WI38 (cell line): ENCODE results near the gene BAG5.

Experiments used
- H3K4me3 ChIP-seq: 2 replicates; pipeline ENCODE4 v1.5.1; 2011; ENCODE audit warnings: low read depth, mild to moderate bottlenecking, control low read depth, low read length
- TF ChIP-seq, protein P1 (sequence below): IDR thresholded peaks from 2 replicates; pipeline ENCODE4 v1.5.1; 2012; ENCODE audit warnings: low read depth, mild to moderate bottlenecking, control low read depth, low read length

BAG5 gene

DNA sequence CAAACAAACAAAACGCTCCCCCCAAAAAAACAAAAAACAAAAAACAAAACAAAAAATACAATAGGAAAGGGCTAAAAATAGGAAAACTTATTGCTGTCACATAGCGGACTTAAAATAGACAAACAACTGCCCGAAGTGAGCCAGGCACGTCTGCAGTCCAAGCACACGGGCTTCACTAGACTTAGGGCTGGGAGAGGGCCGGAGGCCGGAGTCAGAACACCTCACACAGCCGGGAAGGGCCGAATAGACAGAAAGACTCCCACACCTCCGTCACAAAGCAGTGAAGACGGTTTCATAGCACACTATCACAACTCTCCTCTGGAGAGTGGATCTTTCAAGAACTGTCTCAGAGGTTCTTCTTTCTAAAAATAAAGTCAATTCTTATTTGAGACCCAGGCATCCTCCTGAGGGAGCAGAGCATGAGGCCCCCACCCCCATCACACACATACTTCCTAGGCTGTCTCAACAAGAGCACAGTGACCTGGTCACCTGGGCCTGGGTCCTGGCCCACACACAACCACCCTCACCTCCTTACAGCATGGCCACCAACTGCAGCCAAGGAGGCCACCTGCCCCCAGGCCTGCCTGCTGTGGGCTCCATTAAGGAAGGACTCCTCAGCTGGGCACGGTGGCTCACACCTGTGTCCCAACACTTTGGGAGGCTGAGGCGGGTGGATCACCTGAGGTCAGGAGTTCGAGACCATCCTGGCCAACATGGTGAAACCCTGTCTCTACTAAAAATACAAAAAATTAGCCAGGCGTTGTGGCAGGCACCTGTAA lies 6.7 kb downstream of the BAG5 start:
- TF ChIP-seq, protein P1, sequence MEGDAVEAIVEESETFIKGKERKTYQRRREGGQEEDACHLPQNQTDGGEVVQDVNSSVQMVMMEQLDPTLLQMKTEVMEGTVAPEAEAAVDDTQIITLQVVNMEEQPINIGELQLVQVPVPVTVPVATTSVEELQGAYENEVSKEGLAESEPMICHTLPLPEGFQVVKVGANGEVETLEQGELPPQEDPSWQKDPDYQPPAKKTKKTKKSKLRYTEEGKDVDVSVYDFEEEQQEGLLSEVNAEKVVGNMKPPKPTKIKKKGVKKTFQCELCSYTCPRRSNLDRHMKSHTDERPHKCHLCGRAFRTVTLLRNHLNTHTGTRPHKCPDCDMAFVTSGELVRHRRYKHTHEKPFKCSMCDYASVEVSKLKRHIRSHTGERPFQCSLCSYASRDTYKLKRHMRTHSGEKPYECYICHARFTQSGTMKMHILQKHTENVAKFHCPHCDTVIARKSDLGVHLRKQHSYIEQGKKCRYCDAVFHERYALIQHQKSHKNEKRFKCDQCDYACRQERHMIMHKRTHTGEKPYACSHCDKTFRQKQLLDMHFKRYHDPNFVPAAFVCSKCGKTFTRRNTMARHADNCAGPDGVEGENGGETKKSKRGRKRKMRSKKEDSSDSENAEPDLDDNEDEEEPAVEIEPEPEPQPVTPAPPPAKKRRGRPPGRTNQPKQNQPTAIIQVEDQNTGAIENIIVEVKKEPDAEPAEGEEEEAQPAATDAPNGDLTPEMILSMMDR: no peak
- no peak overlapping the region for H3K4me3 ChIP-seq

DNA sequence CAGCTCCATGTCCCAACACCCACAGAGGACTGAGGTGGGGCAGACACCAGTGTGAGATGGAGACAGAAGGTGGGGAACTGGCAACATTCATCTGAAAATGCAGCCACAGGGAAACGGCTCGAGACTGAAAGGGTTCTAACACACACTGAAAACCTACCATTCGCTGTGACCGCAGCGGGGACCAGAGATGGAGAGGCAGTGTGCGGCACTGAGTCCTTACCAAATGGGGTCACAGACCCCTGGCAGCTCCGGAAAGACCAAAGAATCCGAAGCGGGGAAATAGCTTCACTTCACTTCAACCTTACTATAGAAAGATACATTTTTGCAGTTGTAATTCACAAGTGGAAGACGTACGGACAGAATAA lies 9.6 kb downstream of the BAG5 start:
- TF ChIP-seq, protein P1: no peak
- H3K4me3 ChIP-seq: no peak overlapping the region

DNA sequence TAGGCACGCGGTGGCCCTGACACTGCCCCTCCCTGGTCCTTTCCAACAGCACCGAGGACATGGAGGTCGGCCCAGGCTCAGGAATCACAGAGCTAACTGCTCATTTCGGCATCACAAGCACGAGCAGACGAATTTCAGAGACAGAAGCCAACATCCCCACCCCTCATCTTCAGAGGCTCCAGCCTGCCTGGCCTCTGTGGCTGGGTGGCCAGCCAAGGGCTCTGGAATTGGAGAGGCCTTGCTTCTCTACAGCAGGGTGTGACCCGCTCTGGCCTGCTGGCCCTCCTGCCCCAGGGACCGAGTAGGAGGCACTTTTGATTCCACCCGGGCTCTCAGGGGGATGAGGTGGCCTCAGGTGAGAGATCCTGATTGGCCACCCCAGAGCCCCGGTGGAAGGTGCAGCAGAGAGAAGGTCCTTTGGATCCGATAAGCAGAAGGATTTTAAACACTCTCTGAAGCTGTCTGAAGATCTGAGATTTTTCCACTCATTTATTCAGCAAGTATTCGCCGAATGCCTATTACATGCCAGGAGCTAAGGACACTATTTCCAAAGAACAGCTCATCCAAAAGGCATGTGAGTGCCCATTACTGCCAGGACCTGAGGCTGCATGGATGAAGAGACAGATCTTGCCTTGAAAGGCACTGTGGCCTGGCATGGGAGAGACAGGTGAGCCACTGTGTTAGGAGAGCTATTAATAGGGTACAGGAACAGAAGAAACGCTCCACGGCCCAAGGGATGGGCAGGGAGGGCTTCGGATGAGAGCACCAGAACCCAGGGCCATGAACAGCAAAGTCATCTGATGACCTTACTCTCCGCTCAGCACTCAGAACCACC lies 10.2 kb downstream of the BAG5 start:
- H3K4me3 ChIP-seq: no peak overlapping the region
- TF ChIP-seq, protein P1: no peak

DNA sequence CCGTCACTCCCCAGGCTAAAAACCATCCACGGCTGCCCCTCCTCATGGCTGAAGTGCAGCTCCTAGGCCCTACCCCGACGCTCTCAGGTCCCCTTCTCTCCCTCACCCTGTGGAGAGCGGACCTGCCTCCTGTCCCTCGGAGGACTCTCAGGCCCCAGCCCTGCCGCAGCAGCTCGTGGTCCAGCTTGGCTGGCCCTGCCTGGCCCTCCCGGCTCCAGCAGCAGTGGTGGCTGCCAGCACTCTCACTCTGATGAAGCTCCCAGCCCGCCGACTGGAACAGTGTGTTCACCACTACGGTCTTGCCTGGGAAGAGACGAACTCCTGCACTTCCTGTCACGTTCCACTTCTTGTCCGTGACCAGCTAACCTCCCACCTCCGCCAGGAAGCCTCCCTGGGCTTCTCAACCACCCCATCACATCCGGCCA lies 11.1 kb downstream of the BAG5 start:
- no peak overlapping the region for H3K4me3 ChIP-seq
- TF ChIP-seq, protein P1: no peak

DNA sequence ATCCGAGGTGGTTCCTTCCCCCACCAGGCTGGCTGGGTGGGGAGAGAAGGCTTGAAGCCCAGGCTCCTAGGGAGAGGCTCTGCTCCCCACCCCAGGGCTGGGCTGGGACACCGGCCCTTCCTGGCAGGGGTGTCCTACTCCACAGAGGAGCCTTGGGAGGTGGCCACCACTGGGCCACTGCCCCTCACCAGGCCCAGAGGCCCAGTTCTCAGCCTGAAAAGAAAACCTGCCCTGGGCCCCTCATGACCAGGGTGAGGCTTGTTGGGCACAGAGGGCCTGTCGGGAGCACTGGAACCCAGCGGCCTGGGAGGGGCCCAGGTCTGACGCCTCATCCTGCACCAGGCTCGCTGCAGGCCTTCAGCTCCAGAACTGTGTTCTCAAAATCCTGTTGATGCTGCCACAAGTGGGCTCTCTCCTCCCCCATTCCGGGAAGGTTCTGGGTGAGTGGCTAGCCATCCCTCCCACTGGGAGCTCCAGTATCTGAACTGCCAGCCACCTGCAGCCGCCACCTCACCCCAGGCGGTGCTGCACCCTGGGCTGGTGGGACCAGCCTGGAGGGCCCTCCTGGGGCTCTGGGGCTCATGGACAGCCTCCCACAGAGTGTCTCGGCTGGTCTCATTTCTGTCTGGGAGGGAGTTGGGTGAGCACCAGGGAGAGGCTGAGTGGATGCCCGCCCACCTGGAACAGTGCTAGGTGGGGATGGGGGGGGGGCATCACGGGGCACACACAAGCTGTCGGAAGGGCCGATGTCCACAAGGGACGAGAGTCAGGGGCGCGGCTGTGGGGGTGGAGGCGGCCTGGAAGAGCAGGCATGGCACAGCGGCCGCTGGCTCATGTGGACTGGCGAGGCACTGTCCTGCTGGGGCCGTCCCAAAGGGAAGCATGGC lies 11.8 kb downstream of the BAG5 start:
- TF ChIP-seq, protein P1: no peak
- H3K4me3 ChIP-seq: no peak overlapping the region

DNA sequence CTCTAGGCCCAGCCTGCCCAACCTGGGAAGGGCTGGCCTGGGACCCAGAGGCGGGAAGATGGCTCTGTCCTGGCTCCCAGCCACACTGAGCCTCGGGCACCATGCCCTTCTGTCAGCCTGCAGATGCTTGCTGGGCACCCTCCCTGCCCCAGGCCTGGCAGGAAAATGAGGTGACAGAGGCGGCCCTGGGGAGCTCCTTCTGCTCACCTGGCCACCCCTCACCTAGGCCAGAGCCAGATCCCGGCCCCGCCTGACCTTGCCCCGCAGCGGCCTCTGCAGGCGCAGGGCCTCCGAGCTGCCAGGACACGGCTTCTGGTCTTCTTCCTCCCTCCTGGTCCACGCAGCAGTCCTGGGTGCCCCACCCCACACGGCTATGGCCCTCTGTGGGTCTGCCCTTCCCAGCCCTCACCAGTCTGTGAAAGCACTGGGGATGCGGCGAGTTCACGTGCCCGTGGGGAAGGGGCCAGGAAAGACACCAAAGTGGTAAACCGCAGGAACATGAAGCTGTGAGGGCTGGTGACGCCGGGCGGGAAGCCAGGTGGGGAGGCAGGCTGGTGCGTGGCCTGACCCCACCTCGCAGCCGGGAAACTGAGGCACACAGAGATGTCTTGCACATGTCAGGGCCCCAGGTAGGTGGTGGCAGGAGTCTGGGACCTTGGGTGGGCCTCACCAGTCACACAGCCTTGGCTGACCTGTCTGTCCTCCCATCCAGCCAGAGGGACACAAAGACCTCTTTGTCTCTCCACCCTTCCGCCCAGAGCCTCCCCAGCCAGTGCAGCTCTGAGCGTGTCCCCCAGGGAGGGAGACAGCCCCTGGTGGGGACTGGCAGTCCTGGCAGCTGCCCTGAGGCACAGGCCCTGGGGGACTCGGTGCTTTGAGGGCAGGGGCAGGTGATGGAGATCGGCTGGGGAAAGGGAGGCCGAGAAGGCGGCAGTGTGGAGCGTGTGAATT lies 12.8 kb downstream of the BAG5 start:
- H3K4me3 ChIP-seq: no peak overlapping the region
- TF ChIP-seq, protein P1: no peak
